H1 (cell line): ENCODE data around the gene ARHGEF39. TPM values are rescaled to one million over a fixed set of nuclear protein-coding genes. Genes with fewer than 3 reads are reported as not detected.

Source experiments
- CTCF ChIA-PET: fragments of 300-600 bp; sonication (Branson Sonifier 250); formaldehyde crosslinking; loops from one replicate; lab custom pipeline; 2021; ENCODE audit not compliant: partially characterized antibody; lab: Charles Lee
- POLR2A ChIA-PET: fragments of 300-600 bp; sonication (Branson Sonifier 250); formaldehyde crosslinking; loops from one replicate; lab custom pipeline; 2021; ENCODE audit warnings: inconsistent platforms; ENCODE audit not compliant: partially characterized antibody; lab: Charles Lee
- DNase-seq, 2 experiments: peaks; one replicate each; pipeline versions ENCODE4 v3.0.0 to v3.0.0-alpha.2; 2010 to 2022; ENCODE audit warnings: low spot score in 2 of 2, low read depth in 1 of 2, mixed read lengths in 1 of 2
- FAIRE-seq: peaks from 2 replicates; lab custom pipeline; 2011; peaks lifted over from hg19 to GRCh38; lab: Jason Lieb, UNC
- H2AFZ ChIP-seq: 2 replicates; pipeline ENCODE4 v1.8.1; 2012; ENCODE audit warnings: low read length, inconsistent platforms
- H2AK5ac ChIP-seq: 2 replicates; pipeline ENCODE4 v1.6.1; 2013; ENCODE audit warnings: low read depth, low read length
- H2BK120ac ChIP-seq: replicated peaks from 2 replicates; pipeline ENCODE3; 2013; ENCODE audit warnings: low read depth, low read length, inconsistent platforms
- H2BK12ac ChIP-seq: 2 replicates; pipeline ENCODE4 v1.6.1; 2013; ENCODE audit warnings: low read depth, low read length
- H2BK15ac ChIP-seq: 2 replicates; pipeline ENCODE4 v1.6.1; 2013; ENCODE audit warnings: low read length
- H2BK20ac ChIP-seq: 2 replicates; pipeline ENCODE4 v1.6.1; 2013; ENCODE audit warnings: low read length
- H2BK5ac ChIP-seq: 2 replicates; pipeline ENCODE4 v1.6.1; 2013; ENCODE audit warnings: low read depth, low read length
- H3K14ac ChIP-seq: 2 replicates; pipeline ENCODE4 v1.6.1; 2013; ENCODE audit warnings: inconsistent platforms; ENCODE audit not compliant: insufficient read length
- H3K18ac ChIP-seq: 2 replicates; pipeline ENCODE4 v1.6.1; 2013; ENCODE audit warnings: low read length; ENCODE audit errors: extremely low read depth
- H3K23ac ChIP-seq: 2 replicates; pipeline ENCODE4 v1.6.1; 2013; ENCODE audit warnings: inconsistent platforms; ENCODE audit not compliant: insufficient read length
- H3K23me2 ChIP-seq: 2 replicates; pipeline ENCODE4 v1.6.1; 2013; ENCODE audit warnings: low read depth, low read length
- H3K27ac ChIP-seq: 2 replicates; pipeline ENCODE4 v1.6.1; 2011; ENCODE audit warnings: low read depth, low read length, inconsistent platforms
- H3K27me3 ChIP-seq, 4 experiments: replicated peaks in 1 of 4; 1 replicate in 1 of 4; 2 replicates in 3 of 4; pipeline versions ENCODE4 v1.6.1 to v1.8.1; 2011 to 2013; ENCODE audit warnings: low read length in 3 of 4, mild to moderate bottlenecking in 3 of 4, inconsistent platforms in 2 of 4, mixed read lengths in 2 of 4, moderate library complexity in 1 of 4; ENCODE audit not compliant: control insufficient read depth in 3 of 4, insufficient read depth in 3 of 4; ENCODE audit errors: extremely low read depth in 1 of 4
- H3K36me3 ChIP-seq, 4 experiments: 2 replicates each; pipeline versions ENCODE4 v1.6.1 to v1.8.1; 2011 to 2013; ENCODE audit warnings: mild to moderate bottlenecking in 4 of 4, low read length in 3 of 4, moderate library complexity in 2 of 4, control low read depth in 1 of 4, inconsistent platforms in 1 of 4; ENCODE audit not compliant: insufficient read depth in 4 of 4, control insufficient read depth in 2 of 4
- H3K4ac ChIP-seq: replicated peaks from 2 replicates; pipeline ENCODE3; 2013; ENCODE audit warnings: low read length, low read depth, mixed read lengths, inconsistent platforms; ENCODE audit not compliant: insufficient read length
- H3K4me1 ChIP-seq, 4 experiments: replicated peaks in 1 of 4; 1 replicate in 1 of 4; 2 replicates in 3 of 4; pipeline versions ENCODE4 v1.6.1 to v1.8.1; 2011 to 2013; ENCODE audit warnings: low read length in 3 of 4, inconsistent platforms in 2 of 4, mixed read lengths in 1 of 4; ENCODE audit not compliant: insufficient read depth in 4 of 4, control insufficient read depth in 3 of 4
- H3K4me2 ChIP-seq, 2 experiments: 2 replicates each; pipeline versions ENCODE4 v1.6.1 to v1.8.1; 2011 to 2013; ENCODE audit warnings: low read depth in 2 of 2, low read length in 2 of 2, control low read depth in 1 of 2, inconsistent platforms in 1 of 2, mild to moderate bottlenecking in 1 of 2; ENCODE audit not compliant: insufficient read depth in 1 of 2
- H3K4me3 ChIP-seq, 4 experiments: fragments of 200-600, 300-600 bp in 1 of 4; sonication (generic), shearing (Covaris generic), sonication (Bioruptor Twin) in 1 of 4; 2 replicates each; pipeline versions ENCODE4 v1.5.1 to v1.8.1; 2011 to 2016; ENCODE audit warnings: low read length in 4 of 4, low read depth in 3 of 4, control low read depth in 2 of 4, inconsistent platforms in 2 of 4, mild to moderate bottlenecking in 2 of 4, mixed read lengths in 1 of 4, moderate library complexity in 1 of 4; ENCODE audit not compliant: insufficient read depth in 2 of 4; ENCODE audit errors: extremely low read depth in 1 of 4
- H3K56ac ChIP-seq: replicated peaks from 2 replicates; pipeline ENCODE3; 2013; ENCODE audit warnings: low read depth, mild to moderate bottlenecking, mixed read lengths, low read length, inconsistent platforms; ENCODE audit not compliant: insufficient read length
- H3K79me1 ChIP-seq: 2 replicates; pipeline ENCODE4 v1.6.1; 2013; ENCODE audit warnings: low read depth, low read length, control low read depth
- H3K79me2 ChIP-seq, 2 experiments: 2 replicates each; pipeline versions ENCODE4 v1.6.1 to v1.8.1; 2012 to 2013; ENCODE audit warnings: low read length in 2 of 2, mild to moderate bottlenecking in 2 of 2, inconsistent platforms in 1 of 2; ENCODE audit not compliant: insufficient read depth in 2 of 2, control insufficient read depth in 1 of 2
- H3K9ac ChIP-seq, 4 experiments: replicated peaks in 1 of 4; 1 replicate in 1 of 4; 2 replicates in 3 of 4; pipeline versions ENCODE4 v1.6.1 to v1.8.1; 2011 to 2013; ENCODE audit warnings: low read depth in 3 of 4, low read length in 3 of 4, control low read depth in 2 of 4, mild to moderate bottlenecking in 2 of 4, moderate library complexity in 2 of 4, inconsistent platforms in 1 of 4; ENCODE audit errors: extremely low read depth in 1 of 4
- H3K9me3 ChIP-seq, 2 experiments: 2 replicates each; pipeline versions ENCODE4 v1.6.1 to v1.8.1; 2012 to 2013; ENCODE audit warnings: mild to moderate bottlenecking in 2 of 2, moderate library complexity in 2 of 2, control low read depth in 1 of 2, inconsistent platforms in 1 of 2, low read depth in 1 of 2, low read length in 1 of 2, mixed read lengths in 1 of 2; ENCODE audit not compliant: insufficient read depth in 2 of 2
- H4K20me1 ChIP-seq, 2 experiments: replicated peaks in 1 of 2; 2 replicates each; pipeline versions ENCODE3 to v1.8.1; 2011 to 2013; ENCODE audit warnings: inconsistent platforms in 2 of 2, low read length in 2 of 2, mild to moderate bottlenecking in 1 of 2; ENCODE audit not compliant: insufficient read depth in 2 of 2, control insufficient read depth in 1 of 2
- H4K5ac ChIP-seq: 2 replicates; pipeline ENCODE4 v1.6.1; 2013; ENCODE audit warnings: low read length, low read depth, mixed read lengths, inconsistent platforms; ENCODE audit not compliant: insufficient read length
- H4K8ac ChIP-seq: 2 replicates; pipeline ENCODE4 v1.8.0; 2013; ENCODE audit warnings: mild to moderate bottlenecking, moderate library complexity, low read length, inconsistent platforms; ENCODE audit not compliant: insufficient read depth; ENCODE audit errors: extremely low read depth
- H4K91ac ChIP-seq: replicated peaks from 2 replicates; pipeline ENCODE3; 2013; ENCODE audit warnings: low read length, mixed read lengths, inconsistent platforms; ENCODE audit not compliant: insufficient read length
- POLR2A ChIP-seq, 2 experiments: IDR thresholded peaks; 1 replicate in 1 of 2; 2 replicates in 1 of 2; pipeline ENCODE4 v1.6.1; 2011; ENCODE audit warnings: low read depth in 2 of 2, low read length in 2 of 2, mild to moderate bottlenecking in 2 of 2; ENCODE audit errors: control extremely low read depth in 1 of 2
- RBBP5 ChIP-seq: IDR thresholded peaks from 2 replicates; pipeline ENCODE4 v1.7.1; 2012; ENCODE audit warnings: low read depth, mild to moderate bottlenecking, inconsistent platforms, low read length, moderate library complexity, borderline replicate concordance
- WGBS, 2 experiments: shearing (Covaris generic) in 1 of 2; methylation state at CpG; one replicate each; pipeline versions ENCODE4 v1.1.6 to v1.1.7; 2013 to 2015; ENCODE audit warnings: low lambda C conversion rate in 2 of 2, mixed read lengths in 2 of 2, inconsistent platforms in 1 of 2, low coverage in 1 of 2, missing lambda C conversion rate in 1 of 2; ENCODE audit not compliant: insufficient replicate concordance in 2 of 2, insufficient coverage in 1 of 2, insufficient read length in 1 of 2; ENCODE audit errors: extremely low coverage in 1 of 2, missing lambda C conversion rate in 1 of 2; 5-methylcytosine and 5-hydroxymethylcytosine counted together
- polyA plus RNA-seq, 7 experiments: library from polyadenylated mRNA; depleted of rRNA in 3 of 7; stranded (reverse) in 5 of 7; unstranded in 2 of 7; fragments of >200 nt in 5 of 7; fragments of 200-250 nt in 2 of 7; gene quantifications; 1 replicate in 5 of 7; 2 replicates in 1 of 7; 4 replicates in 1 of 7; pipeline versions ENCODE4 v1.2.1 to v1.2.3, GENCODE V29; 2011 to 2013; ENCODE audit warnings: missing spikeins in 2 of 7, mixed read lengths in 2 of 7
- total RNA-seq: library from RNA; stranded (reverse); fragmentation: NEBNext Ultra II Directional; extraction: Animal tissue kit (Norgen Biotek cat#: 25700); gene quantifications from 2 replicates; pipeline ENCODE4 v1.2.1, GENCODE V29; 2021

The ARHGEF39 gene
- total and polyA plus RNA-seq, 2 of the 8 experiments (the other 6 are each of a cell fraction or from before 2014, with no cell fraction given) = 18.6 to 18.7 TPM

GRCh38 chr9:35682520-35683315, 17.7 kb upstream of the ARHGEF39 start:
- no peak overlapping the region for H2BK20ac ChIP-seq
- no peak for TF ChIP-seq RBBP5
- TF ChIP-seq POLR2A (IDR thresholded peaks at IDR 0.05; ENCODE audit: control extremely low read depth in 1 of 2, low read depth in 2 of 2, low read length in 2 of 2) = peak in 1 of 2 experiments; percentile 26; a peak in 2 of 3 replicates
- TF ChIP-seq, all 59 proteins: peak for 1
- no peak overlapping the region for H3K27ac ChIP-seq
- no peak overlapping the region for H3K23ac ChIP-seq
- POLR2A ChIA-PET = interaction anchor here (1.3 to 8.4 kb wide), 7 partner anchors 7 to 30 kb away, joined by 3 to 55 read pairs (median 6); partner anchors contain the start of genes ARHGEF39, CA9, CCDC107 and RMRP
- H3K27me3 ChIP-seq = no peaks in the 10 kb centered on the region
- no peak overlapping the region for H3K4me2 ChIP-seq
- H2BK15ac ChIP-seq = no peak overlapping the region
- no peak overlapping the region for H2AFZ ChIP-seq
- no peaks in the 10 kb centered on the region; the same call in 1 of the 2 replicates for H3K79me1 ChIP-seq
- DNase-seq (no peak), FAIRE-seq (no peak)
- no peak overlapping the region for H2BK5ac ChIP-seq
- peaks cover 14 to 44% (median 31%) of the 10 kb centered on the region in 4 experiments for H3K36me3 ChIP-seq
- H4K20me1 ChIP-seq = peaks cover 7 to 8% of the 10 kb centered on the region in 2 experiments
- H2BK120ac ChIP-seq = no peak overlapping the region
- H3K56ac ChIP-seq = no peak overlapping the region
- no peak overlapping the region for H3K14ac ChIP-seq
- no peak overlapping the region for H2BK12ac ChIP-seq
- no peak overlapping the region for H4K8ac ChIP-seq
- H3K9me3 ChIP-seq = no peaks in the 10 kb centered on the region
- 92% methylated on average over 7 of the region's 10 CpGs; no CpG with 5 or more reads in 1 of the 2 experiments for WGBS, 2 experiments
- CTCF ChIA-PET = interaction anchor here (0.9 to 1.7 kb wide), 10 partner anchors 11 to 68 kb away, joined by 3 to 14 read pairs (median 4); partner anchors contain the start of gene ARHGEF39
- H3K18ac ChIP-seq = no peak overlapping the region
- no peak overlapping the region for H3K4ac ChIP-seq
- no peak overlapping the region for H3K4me3 ChIP-seq
- H3K23me2 ChIP-seq = no peaks in the 10 kb centered on the region
- H3K4me1 ChIP-seq = peaks cover 0 to 6% (median 2%) of the 10 kb centered on the region in 4 experiments; a peak in 3 of 7 replicates
- no peak overlapping the region for H3K9ac ChIP-seq
- H2AK5ac ChIP-seq = no peak overlapping the region
- H4K91ac ChIP-seq = no peak overlapping the region
- no peak overlapping the region for H4K5ac ChIP-seq
- peaks cover 0 to 6% of the 10 kb centered on the region in 2 experiments; a peak in 1 of 4 replicates for H3K79me2 ChIP-seq
